HG03135 (cell line): ENCODE data around the gene PDGFA.

Source experiments
- ATAC-seq: cut with Tn5 transposase; IDR thresholded peaks from one replicate; pipeline ENCODE4 v1.9.1; 2021; ENCODE audit warnings: mild to moderate bottlenecking, moderate library complexity; ENCODE audit not compliant: unreplicated experiment

PDGFA gene

DNA sequence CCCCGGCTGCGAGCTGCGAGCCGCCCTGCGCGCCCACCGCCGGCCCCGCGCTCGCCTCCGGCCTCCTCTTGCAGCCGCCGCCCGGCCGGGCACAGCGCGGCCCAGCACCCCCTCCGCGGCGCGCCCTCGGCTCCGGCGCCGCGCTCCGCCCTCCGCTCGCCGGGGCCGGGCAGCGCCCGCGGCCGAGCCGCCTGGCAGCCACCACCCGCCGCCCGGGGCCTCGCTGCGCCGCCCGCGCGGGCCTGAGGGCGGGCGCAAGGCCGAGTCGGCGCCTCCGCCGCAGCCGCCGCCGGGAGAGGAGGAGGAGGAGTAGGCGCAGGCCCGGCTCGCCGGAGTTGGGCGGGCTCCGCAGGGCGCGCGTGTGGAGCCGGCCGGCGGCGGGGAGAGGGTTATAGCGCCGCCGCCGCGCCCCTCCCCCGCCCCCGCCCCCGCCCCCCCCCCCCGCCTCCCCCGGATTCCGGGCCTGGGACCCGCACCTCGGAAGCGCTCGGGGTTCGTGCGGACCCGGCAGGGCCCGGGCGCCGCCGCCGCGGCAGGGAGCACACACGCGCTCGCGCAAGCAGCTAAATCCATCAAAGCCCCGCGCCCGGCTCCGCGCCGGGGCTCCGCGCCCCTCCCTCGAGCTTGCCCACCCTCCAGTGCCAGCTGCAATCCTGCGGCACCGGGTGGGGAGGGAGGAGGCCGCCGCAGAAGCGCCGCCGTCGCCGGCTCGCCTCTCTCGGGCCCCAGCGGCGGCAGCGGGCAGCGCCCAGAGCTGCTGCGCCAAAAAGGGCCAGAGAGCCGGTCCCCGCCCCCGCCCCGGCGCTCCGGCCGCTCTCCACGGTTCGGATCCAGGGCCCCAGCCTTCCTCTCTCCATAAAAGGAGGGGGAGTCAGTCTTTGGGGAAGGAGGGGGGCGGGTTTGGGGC is at the start of gene PDGFA:
Gene PDGFA, minus strand, starts transcription at position 363 of the 907 bp plus-strand sequence. CDS start 845 bp downstream, outside the sequence.
- no peak for ATAC-seq

GRCh38 chr7:568031-568951 is 48.6 kb upstream of the PDGFA start:
- no peak for ATAC-seq

- no peak for ATAC-seq
These were observed 47.7 kb upstream of the PDGFA start for GRCh38 chr7:567305-567883.

GRCh38 chr7:566100-566499 is 46.5 kb upstream of the PDGFA start:
- ATAC-seq, result no peak

GRCh38 chr7:564176-564865 is 44.7 kb upstream of the PDGFA start:
- no peak for ATAC-seq

DNA sequence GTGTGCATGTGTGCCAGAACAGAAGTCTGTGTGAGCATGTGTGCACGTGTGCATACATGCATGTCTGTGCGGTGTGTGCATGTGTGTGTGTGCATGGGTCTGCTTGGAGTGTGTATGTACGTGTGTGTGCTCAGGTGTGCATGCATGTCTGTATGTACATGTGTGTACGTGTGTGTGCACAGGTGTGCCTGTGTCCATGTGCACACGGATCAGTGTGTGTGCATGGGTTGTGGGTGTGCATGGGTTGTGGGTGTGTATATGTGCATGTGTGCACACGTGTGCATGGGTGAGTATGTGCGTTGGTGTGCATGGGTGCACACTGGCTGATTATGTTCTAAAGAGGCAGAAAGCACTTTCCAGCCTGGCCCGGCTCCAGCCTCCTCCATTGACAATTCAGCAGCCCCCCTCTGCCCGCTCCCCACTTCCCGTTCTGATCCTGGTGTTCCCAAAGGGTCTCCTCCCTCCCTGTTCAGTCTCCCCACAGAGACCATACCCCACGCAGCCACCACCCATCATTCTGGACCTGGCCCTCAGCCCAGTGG is 44.1 kb upstream of the PDGFA start:
- ATAC-seq, result no peak

DNA sequence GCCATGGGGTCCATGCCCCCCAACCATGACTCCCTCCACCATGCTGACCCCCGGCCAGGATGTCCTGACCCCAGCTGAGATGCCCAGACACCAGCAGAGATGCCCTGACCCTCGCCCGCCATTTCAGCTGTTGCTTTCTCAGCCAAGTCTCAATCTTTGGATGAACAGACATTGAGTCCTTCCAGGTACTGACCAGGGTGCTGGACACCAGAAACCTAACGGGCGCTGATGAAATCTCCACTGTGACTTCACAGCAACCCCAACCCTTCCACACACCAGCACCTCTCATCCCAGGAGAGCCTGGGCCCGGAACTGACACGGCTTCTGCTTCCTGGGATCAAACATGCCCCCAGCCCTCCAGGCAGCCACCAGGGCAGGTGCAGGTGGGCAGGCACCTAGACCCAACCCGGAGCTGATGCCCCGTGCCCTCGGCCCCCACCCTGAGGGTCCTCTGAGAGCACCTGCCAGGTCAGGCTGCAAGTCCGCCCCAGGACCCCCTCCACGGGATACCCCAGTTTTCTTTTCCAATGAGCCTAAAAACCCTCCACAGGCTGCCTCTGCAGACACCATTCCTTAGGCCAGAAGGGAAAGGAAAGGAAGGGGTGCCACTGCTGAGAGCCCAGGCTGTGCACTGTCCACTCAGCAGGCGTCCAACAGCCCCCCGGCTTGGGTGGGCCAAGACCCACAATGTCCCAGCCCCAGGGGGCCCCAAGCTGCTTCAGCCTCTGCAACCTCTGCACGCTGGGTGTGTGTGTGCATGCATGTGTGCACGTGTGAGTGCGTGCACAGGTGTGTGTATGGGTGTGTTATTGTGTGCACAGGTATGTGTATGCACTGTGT is 43.4 kb upstream of the PDGFA start:
- no peak for ATAC-seq

DNA sequence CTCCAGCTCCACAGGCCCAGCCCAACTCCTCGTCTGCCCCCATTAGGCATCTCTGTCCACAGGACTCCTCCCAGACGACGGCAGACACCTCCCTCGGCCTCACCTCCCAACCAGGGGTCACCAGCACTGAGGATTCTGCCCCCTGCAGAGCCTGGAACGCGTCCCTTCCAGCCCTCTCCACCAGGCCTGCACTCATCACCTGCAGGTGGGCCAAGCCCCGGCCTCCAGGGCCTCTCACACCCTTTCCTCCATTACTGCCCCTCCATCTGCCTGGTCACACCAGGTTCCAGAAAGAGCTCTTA is 42.7 kb upstream of the PDGFA start:
- ATAC-seq, result no peak

GRCh38 chr7:561631-562373 is 42.2 kb upstream of the PDGFA start:
- no peak for ATAC-seq

DNA sequence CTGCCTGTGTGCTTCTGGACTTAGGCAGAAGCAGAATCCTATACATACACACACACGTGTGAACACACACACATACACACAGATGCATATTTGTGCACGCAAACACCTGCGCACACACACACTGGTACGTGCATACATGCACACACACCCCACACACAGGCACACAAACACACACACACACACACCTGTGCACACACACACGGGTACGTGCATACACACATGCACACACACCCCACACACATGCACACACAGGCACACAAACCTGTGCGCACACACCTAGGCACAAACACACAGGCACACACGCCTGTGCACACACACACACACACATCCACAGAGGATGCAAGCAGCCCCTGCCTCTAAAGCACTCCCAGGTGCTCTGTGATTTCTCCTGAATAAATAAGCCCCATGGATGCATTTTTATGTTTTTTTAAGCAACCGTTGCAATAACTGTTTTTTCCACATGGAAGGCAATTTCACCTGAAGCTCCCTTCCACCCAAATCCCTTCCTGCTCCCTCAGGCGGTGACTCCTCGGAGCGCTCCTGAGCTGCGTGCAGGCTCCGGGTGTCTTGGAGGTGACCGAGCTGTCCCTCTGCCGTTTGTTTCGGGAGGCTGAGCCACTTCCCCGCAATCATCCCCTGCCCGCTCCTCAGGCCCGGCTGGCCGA is 41.5 kb upstream of the PDGFA start:
- no peak for ATAC-seq

- no peak for ATAC-seq
These were observed 39.7 kb upstream of the PDGFA start for GRCh38 chr7:559396-559705.

- no peak for ATAC-seq
These were observed 37.9 kb upstream of the PDGFA start for GRCh38 chr7:557558-557881.

DNA sequence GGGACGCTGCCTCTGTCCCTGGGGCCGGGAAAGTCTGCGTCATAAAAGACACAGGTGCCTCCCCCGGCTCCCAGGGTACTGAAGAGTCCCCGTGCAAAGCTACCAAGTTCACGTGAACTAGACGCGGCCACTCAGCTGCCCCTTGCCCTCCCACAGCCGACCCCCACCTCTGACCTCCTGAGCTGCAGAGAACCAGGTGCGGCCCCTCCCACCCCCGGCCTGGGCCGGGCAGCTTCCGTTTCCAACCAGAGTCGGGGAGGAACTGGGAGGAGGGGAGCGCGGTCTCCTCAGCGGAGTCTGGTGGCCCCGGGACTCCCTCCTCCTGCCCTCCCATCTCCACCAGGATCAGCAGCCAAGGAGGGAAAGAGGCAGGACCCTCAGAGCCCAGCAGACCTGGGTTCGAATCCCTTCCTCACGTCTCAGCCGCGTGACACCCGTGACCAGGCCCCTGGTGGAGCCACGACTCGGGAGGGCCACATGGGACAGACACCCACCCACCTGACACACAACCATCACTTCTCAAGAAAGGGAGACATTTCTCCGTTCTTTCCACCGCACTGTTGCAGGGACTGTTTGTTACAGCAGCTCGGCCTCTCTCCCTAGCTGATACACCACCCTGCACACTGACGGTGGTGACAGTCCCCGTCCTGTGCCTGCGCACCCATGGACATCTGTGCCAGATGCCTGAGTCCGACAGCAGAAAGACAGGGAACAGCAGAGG is 37.4 kb upstream of the PDGFA start:
- ATAC-seq, result no peak

DNA sequence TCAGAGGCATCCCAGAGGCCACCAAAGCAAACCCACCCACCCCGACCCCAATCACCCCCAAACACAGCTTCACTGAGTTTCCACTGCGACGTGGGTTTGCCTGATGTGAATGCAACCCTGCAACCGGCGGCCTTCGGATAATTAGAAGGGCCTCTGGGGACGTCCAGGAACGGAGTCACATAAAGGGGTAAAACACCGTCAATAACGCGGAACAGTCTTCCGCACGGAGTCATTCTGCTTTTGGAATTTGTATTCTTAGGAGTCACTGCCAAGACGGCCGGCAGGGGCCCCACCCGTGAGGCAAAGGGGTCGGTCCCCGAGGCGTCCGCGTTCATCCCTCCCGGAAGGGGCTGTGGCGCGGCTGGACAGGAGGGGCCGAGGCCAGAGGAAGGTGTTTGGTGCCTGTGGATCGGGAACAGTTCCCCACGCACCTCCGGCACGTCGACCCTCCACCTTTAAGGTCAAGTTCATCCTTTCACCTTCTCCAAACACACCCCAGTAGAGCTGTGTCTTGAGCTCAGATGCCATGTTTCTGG is 36.7 kb upstream of the PDGFA start:
- ATAC-seq, result no peak

DNA sequence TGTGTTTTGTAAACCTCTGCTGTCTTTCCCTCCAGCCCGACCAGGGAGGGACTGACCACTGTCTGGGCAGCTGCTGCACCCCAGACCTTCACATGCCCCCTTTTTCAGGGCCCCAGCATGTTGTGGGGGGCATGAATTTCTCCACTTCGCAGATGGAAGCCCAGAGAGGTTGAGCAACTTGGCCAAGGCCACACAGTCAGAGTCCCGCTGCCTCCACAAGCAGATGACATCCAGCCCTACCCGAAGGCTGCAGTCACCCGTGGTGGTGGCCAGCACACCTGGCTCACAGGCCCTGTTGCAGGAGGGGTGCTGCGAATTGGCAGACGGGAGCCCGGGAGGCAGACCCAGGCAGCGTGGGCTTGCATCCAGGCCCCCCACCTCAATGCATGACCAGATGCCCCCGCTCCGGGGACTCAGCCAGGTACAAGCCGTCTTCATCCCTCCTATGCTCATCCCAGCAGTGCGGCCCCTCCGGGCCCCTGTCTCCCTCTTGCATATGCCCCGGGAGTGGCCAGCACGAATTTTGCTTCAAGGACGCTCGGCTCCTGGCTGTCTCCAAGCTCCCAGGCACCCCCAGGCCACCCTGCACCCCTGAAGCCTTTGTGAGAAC is 36.0 kb upstream of the PDGFA start:
- ATAC-seq, result no peak

- no peak for ATAC-seq
These were observed 34.0 kb upstream of the PDGFA start for GRCh38 chr7:553636-554111.

DNA sequence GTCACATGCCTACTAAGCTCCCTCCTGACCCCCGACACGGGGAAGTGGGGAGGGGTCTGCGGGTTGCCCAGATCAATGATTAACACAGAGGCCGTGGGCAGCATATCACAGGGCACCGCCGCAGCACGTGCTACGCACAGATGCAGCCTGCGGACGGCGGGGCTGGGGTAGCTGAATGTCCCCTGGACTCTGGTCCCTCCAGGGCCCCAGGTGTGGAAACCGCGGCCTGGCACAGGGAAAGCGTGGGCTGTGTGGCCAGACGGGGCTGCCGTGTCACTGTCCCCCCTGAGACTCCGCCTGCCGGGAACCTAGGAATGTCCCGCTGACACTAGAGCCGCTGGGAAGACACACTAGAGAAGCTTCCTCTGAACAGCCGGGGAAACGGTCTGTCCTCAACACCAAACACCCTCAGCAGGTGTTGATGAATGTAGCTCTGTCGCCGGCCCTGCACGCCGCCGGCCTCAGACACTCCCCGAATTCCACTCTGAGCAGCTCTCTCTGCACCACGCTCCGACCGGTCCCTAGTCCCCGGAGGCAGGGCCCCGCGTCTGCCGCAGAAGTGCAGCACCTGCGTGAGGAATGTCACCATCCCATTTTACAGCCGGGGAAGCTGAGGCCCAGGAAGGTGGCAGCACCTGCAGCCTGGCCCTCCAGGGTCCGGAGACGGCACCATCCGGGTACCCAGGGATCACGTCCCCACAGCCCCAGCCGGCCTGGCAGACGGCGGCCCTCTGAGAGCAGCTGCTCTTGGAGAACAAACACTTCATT is 33.4 kb upstream of the PDGFA start:
- ATAC-seq, result no peak
